GM13977 (cell line): ENCODE results near the gene SULT6B1.
"Not testable (repeated sequence)": the region's sequence is repeated elsewhere in the genome, so short reads cannot be mapped to it uniquely, and the experiment has no call there.

ENCODE experiments used
- DNase-seq: peaks from one replicate; pipeline ENCODE4 v3.0.0; 2012; ENCODE audit warnings: low spot score
- CTCF ChIP-seq: IDR thresholded peaks from 2 replicates; pipeline ENCODE4 v1.5.1; 2012; ENCODE audit warnings: mild to moderate bottlenecking, control low read depth; ENCODE audit not compliant: insufficient read depth; ENCODE audit errors: extremely low read depth, missing control alignments
- in situ Hi-C: fragments of 300-500 bp; cut with MboI; formaldehyde crosslinking; loops from one replicate; pipeline ENCODE4 v1.12.0; 2022; ENCODE audit warnings: low sequenced_read_pairs, low pct_unique_long_range_greater_than_20kb, mixed read lengths, inconsistent platforms; ENCODE audit not compliant: unreplicated experiment

SULT6B1 gene

GRCh38 chr2:37224063-37224462 lies 35.6 kb upstream of the SULT6B1 start:
- no peak for TF ChIP-seq CTCF
- DNase-seq = no peak
- in situ Hi-C loops = no loop called here

GRCh38 chr2:37223131-37223530 lies 34.7 kb upstream of the SULT6B1 start:
- in situ Hi-C loops = no loop called here
- TF ChIP-seq CTCF = no peak

GRCh38 chr2:37219046-37219445 lies 30.6 kb upstream of the SULT6B1 start:
- no peak for TF ChIP-seq CTCF
- DNase-seq = no peak
- in situ Hi-C loops = no loop called here

More at GRCh38 chr2:37223131-37223530, 34.7 kb upstream of the SULT6B1 start:
- DNase-seq = no peak

GRCh38 chr2:37215250-37215649 lies 26.8 kb upstream of the SULT6B1 start:
- in situ Hi-C loops = no loop called here
- no peak for DNase-seq
- no peak for TF ChIP-seq CTCF

GRCh38 chr2:37211939-37212338 lies 23.5 kb upstream of the SULT6B1 start:
- DNase-seq = no peak
- no peak for TF ChIP-seq CTCF
- in situ Hi-C loops = no loop called here

GRCh38 chr2:37211212-37211611 lies 22.7 kb upstream of the SULT6B1 start:
- no peak for TF ChIP-seq CTCF
- in situ Hi-C loops = no loop called here
- no peak for DNase-seq

GRCh38 chr2:37206760-37207159 lies 18.3 kb upstream of the SULT6B1 start:
- DNase-seq, in situ Hi-C loops: not testable (repeated sequence)
